ENCODE measurements around the gene CCL26. TPM values are rescaled to one million over a fixed set of nuclear protein-coding genes. Genes with fewer than 3 reads are reported as not detected.
"Not testable (repeated sequence)": the region's sequence is repeated elsewhere in the genome, so short reads cannot be mapped to it uniquely, and the experiment has no call there.

The CCL26 gene
- total and polyA plus RNA-seq, 2 experiments from 2014 or later = 2.2 TPM; not detected in 1

DNA sequence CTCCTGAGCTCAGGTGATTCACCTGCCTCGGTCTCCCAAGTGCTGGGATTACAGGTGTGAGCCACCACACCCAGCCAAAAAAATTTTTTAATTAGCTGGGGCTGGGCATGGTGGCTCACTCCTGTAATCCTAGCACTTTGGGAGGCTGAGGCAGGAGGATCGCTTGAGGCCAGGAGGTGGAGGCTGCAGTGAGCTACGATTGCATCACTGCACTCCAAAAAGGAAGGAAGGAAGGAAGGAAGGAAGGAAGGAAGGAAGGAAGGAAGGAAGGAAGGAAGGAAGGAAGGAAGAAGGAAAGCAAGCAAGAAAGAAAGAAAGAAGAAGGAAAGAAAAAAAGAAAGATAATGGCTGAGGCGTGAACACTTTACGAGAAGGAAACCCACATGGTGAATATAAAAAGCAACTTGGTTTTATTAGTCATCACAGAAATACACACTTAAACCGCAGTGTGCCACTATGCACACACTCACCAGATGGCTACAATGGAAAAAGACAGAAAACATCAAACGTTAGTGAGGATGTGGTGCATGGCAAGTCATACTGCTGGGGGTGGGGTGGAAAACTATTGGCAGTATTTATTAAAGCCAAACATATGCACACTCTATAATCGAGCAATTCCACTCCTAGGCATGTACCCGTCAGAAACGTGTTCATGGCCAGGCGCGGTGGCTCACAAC lies 4.4 kb upstream of the CCL26 start:
- Histone ChIP-seq H3K79me2 (ENCODE audit: insufficient read depth) (no peaks in the 10 kb centered on the region), H3K27me3 (replicated peaks; ENCODE audit: insufficient read depth) (no peaks in the 10 kb centered on the region), H4K20me1 (ENCODE audit: insufficient read depth) (no peaks in the 10 kb centered on the region), H3K9ac (no peak overlapping the region), H3K4me2 (ENCODE audit: unreplicated experiment) (peak overlapping the region; percentile 7), H3K9me3 (ENCODE audit: low read depth) (no peaks in the 10 kb centered on the region), H3F3A (ENCODE audit: insufficient read depth) (peaks cover 24% of the 10 kb centered on the region), H2AFZ (no peak overlapping the region), H3K9me2 (ENCODE audit: insufficient read depth) (no peaks in the 10 kb centered on the region), H3K36me3 (ENCODE audit: low read depth) (no peaks in the 10 kb centered on the region), H3K27ac (no peak overlapping the region), H3K4me1 (ENCODE audit: insufficient read depth) (peaks cover 21% of the 10 kb centered on the region), H3K4me3 (no peak overlapping the region)
- TF ChIP-seq EZH2phosphoT487 (IDR thresholded peaks at IDR 0.05; ENCODE audit: insufficient read depth, low read depth) (0 out of 2 replicates have a peak, but pooled peaks have one; percentile 24), EZH2 (IDR thresholded peaks at IDR 0.05; ENCODE audit: insufficient read depth, poor library complexity, severe bottlenecking) (no peak)
- peak; percentile 92 for DNase-seq
- in situ Hi-C loops (cut with MboI) = no loop called here
- WGBS, 2 experiments (ENCODE audit: low coverage in 1 of 2, low lambda C conversion rate in 2 of 2, missing lambda C conversion rate in 2 of 2) = 22 to 28% methylated on average over 12 of the region's 12 CpGs

DNA sequence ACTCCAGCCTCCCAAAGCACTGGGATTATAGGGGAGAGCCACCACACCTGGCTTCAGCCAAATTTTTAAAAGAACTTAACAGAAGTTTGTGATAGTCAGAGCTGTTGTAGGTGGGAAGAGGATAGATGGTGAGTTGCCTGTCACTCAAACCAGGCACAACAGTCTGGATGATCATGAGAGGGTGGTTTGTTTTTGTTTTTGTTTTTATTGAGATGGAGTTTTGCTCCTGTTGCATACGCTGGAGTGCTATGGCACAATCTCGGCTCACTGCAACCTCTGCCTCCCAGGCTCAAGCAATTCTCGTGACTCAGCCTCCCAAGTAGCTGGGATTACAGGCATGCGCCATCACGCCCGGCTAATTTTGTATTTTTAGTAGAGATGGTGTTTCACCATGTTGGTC lies 1.9 kb upstream of the CCL26 start:
- not testable (repeated sequence) for H3K9ac ChIP-seq; H3K79me2 ChIP-seq (ENCODE audit: insufficient read depth); H3K9me3 ChIP-seq (ENCODE audit: low read depth); H2AFZ ChIP-seq; H4K20me1 ChIP-seq (ENCODE audit: insufficient read depth); H3K4me3 ChIP-seq; H3K27me3 ChIP-seq (replicated peaks; ENCODE audit: insufficient read depth); H3K36me3 ChIP-seq (ENCODE audit: low read depth); H3K27ac ChIP-seq; DNase-seq; H3K9me2 ChIP-seq (ENCODE audit: insufficient read depth); H3K4me2 ChIP-seq (ENCODE audit: unreplicated experiment)
- Histone ChIP-seq H3F3A (ENCODE audit: insufficient read depth) (peaks cover 25% of the 10 kb centered on the region), H3K4me1 (ENCODE audit: insufficient read depth) (peaks cover 17% of the 10 kb centered on the region)
- in situ Hi-C loops (cut with MboI) = loop anchor here (25.0 kb wide), 1 partner anchor 212 kb away; no protein-coding TSS in a partner anchor
- 83 to 96% methylated on average over 6 of the region's 6 CpGs for WGBS, 2 experiments (ENCODE audit: low coverage in 1 of 2, low lambda C conversion rate in 2 of 2, missing lambda C conversion rate in 2 of 2)

DNA sequence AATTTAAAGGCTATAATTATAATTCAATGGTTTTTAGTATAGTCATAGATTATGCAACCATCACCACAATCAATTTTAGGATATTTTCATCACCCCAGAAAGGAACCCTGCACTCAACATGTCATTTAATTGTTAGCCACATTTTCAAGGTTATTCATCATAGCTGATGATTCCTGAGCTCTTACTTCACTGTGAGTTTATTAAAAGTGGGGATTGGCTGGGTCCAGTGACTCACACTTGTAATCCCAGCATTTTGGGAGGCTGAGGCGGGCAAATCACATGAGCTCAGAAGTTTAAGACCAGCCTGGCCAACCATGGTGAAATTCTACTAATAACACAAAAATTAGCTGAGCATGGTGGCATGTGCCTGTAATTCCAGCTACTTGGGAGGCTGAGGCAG lies 787 bp downstream of the CCL26 start:
- H3K9me2 ChIP-seq (ENCODE audit: insufficient read depth) = no peaks in the 10 kb centered on the region
- H3K4me2 ChIP-seq (ENCODE audit: unreplicated experiment) = peak overlapping the region; percentile 23
- H4K20me1 ChIP-seq (ENCODE audit: insufficient read depth) = no peaks in the 10 kb centered on the region
- H3K27me3 ChIP-seq (replicated peaks; ENCODE audit: insufficient read depth) = no peaks in the 10 kb centered on the region
- H3F3A ChIP-seq (ENCODE audit: insufficient read depth) = peaks cover 13% of the 10 kb centered on the region
- no peaks in the 10 kb centered on the region for H3K36me3 ChIP-seq (ENCODE audit: low read depth)
- no peak overlapping the region for H3K4me3 ChIP-seq
- in situ Hi-C loops (cut with MboI) = loop anchor here (25.0 kb wide), 1 partner anchor 209 kb away; no protein-coding TSS in a partner anchor
- H3K79me2 ChIP-seq (ENCODE audit: insufficient read depth) = no peaks in the 10 kb centered on the region
- no peak overlapping the region for H3K9ac ChIP-seq
- H3K27ac ChIP-seq = peak overlapping the region; percentile 84
- WGBS, 2 experiments (ENCODE audit: low coverage in 1 of 2, low lambda C conversion rate in 2 of 2, missing lambda C conversion rate in 2 of 2) = 15 to 41% methylated on average over 1 of the region's 1 CpG
- no peak for TF ChIP-seq EZH2phosphoT487 (IDR thresholded peaks at IDR 0.05; ENCODE audit: insufficient read depth, low read depth)
- DNase-seq = peak; percentile 76
- no peaks in the 10 kb centered on the region for H3K9me3 ChIP-seq (ENCODE audit: low read depth)
- no peak overlapping the region for H2AFZ ChIP-seq
- H3K4me1 ChIP-seq (ENCODE audit: insufficient read depth) = peaks cover 17% of the 10 kb centered on the region

DNA sequence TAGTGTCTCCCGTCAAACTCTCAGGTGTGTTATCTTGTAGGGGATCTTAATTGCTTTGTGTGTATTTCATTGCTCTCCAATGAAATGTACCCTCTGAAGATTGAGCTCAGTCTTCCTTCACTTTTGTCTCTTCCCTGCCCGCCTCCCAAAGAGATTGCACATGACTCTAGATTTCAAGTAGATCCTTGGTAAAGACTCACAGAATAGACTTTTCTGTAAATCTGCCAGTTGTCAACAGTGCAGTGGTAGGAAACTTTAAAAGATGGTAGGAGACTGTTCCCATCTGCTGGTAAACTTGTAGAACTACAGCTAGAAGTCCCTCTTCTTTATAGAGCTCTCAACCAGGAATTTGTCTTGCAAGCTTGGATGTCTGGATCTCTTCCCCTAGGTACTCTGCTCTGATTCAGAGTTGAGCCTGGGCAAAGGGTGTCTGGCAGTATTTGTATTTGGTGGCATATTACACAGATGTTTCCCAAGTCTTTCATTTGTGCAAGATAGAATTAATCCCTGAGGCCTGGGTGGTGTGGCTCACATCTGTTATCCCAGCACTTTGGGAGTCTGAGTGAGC lies 9.6 kb downstream of the CCL26 start:
- TF ChIP-seq EZH2 (IDR thresholded peaks at IDR 0.05; ENCODE audit: insufficient read depth, poor library complexity, severe bottlenecking) = no peak
- TF ChIP-seq EZH2phosphoT487 (IDR thresholded peaks at IDR 0.05; ENCODE audit: insufficient read depth, low read depth) = no peak
- 0 to 3% methylated on average over 2 of the region's 2 CpGs for WGBS, 2 experiments (ENCODE audit: low coverage in 1 of 2, low lambda C conversion rate in 2 of 2, missing lambda C conversion rate in 2 of 2)
- H3K4me3 ChIP-seq = no peak overlapping the region
- no peaks in the 10 kb centered on the region for H3K4me1 ChIP-seq (ENCODE audit: insufficient read depth)
- H3K4me2 ChIP-seq (ENCODE audit: unreplicated experiment) = no peak overlapping the region
- no peak overlapping the region for H3K9ac ChIP-seq
- DNase-seq = peak; percentile 88
- no peaks in the 10 kb centered on the region for H3K36me3 ChIP-seq (ENCODE audit: low read depth)
- no peaks in the 10 kb centered on the region for H3K27me3 ChIP-seq (replicated peaks; ENCODE audit: insufficient read depth)
- H2AFZ ChIP-seq = no peak overlapping the region
- no peak overlapping the region for H3K27ac ChIP-seq
- H3K9me3 ChIP-seq (ENCODE audit: low read depth) = no peaks in the 10 kb centered on the region
- no peaks in the 10 kb centered on the region for H4K20me1 ChIP-seq (ENCODE audit: insufficient read depth)
- no peaks in the 10 kb centered on the region for H3K9me2 ChIP-seq (ENCODE audit: insufficient read depth)
- in situ Hi-C loops (cut with MboI) = loop anchor here (25.0 kb wide), 1 partner anchor 200 kb away; no protein-coding TSS in a partner anchor
- no peaks in the 10 kb centered on the region for H3K79me2 ChIP-seq (ENCODE audit: insufficient read depth)
- no peaks in the 10 kb centered on the region for H3F3A ChIP-seq (ENCODE audit: insufficient read depth)

DNA sequence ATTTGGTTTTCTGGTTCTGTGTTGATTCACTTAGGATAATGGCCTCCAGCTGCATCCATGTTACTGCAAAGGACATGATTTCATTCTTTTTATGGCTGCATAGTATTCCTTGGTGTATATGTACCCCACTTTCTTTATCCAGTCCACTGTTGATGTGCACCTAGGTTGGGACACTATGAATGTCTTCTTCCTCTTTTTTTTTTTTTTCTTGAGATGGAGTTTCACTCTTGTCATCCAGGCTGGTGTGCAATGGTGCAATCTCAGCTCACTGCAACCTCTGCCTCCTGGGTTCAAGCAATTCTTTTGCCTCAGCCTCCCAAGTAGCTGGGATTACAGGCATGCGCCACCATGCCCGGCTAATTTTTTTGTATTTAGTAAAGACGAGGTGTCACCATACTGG lies 10.2 kb downstream of the CCL26 start:
- H4K20me1 ChIP-seq (ENCODE audit: insufficient read depth); H3K36me3 ChIP-seq (ENCODE audit: low read depth); DNase-seq; H3K27me3 ChIP-seq (replicated peaks; ENCODE audit: insufficient read depth); H3K79me2 ChIP-seq (ENCODE audit: insufficient read depth); H2AFZ ChIP-seq; H3K9me3 ChIP-seq (ENCODE audit: low read depth); H3K4me1 ChIP-seq (ENCODE audit: insufficient read depth); H3K9me2 ChIP-seq (ENCODE audit: insufficient read depth); H3F3A ChIP-seq (ENCODE audit: insufficient read depth); H3K4me3 ChIP-seq; H3K4me2 ChIP-seq (ENCODE audit: unreplicated experiment); H3K9ac ChIP-seq; H3K27ac ChIP-seq: not testable (repeated sequence)
- 94 to 99% methylated on average over 3 of the region's 3 CpGs for WGBS, 2 experiments (ENCODE audit: low coverage in 1 of 2, low lambda C conversion rate in 2 of 2, missing lambda C conversion rate in 2 of 2)
- in situ Hi-C loops (cut with MboI) = loop anchor here (25.0 kb wide), 1 partner anchor 200 kb away; no protein-coding TSS in a partner anchor
